ENCODE data around the gene ATP6V0A1.
"Not testable (repeated sequence)": the region's sequence is repeated elsewhere in the genome, so short reads cannot be mapped to it uniquely, and the experiment has no call there.

Gene ATP6V0A1

GRCh38 chr17:42477824-42478223, 19.1 kb downstream of the ATP6V0A1 start:
- not testable (repeated sequence) for DNase-seq

GRCh38 chr17:42484304-42484703, 25.6 kb downstream of the ATP6V0A1 start:
- no peak for DNase-seq

DNA sequence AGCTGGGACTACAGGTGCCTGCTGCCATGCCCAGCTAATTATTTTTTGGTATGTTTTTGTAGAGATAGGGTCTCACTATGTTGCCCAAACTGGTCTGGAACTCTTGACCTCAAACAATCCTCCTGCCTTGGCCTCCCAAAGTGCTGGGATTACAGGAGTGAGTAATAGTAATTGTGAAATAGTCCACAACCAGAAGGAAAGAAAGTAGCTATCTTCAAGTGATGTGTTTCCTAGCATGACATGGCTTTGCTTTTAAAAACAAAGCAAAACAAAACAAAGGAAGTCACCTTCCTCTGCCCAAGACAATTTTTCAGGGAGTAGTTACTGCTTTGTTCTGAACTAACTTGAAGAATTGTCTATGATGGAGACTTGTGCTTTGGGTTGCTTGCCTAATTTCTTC, 27.0 kb downstream of the ATP6V0A1 start:
- no peak for DNase-seq

- no peak for DNase-seq
Measured at GRCh38 chr17:42488032-42488431, 29.4 kb downstream of the ATP6V0A1 start.

DNA sequence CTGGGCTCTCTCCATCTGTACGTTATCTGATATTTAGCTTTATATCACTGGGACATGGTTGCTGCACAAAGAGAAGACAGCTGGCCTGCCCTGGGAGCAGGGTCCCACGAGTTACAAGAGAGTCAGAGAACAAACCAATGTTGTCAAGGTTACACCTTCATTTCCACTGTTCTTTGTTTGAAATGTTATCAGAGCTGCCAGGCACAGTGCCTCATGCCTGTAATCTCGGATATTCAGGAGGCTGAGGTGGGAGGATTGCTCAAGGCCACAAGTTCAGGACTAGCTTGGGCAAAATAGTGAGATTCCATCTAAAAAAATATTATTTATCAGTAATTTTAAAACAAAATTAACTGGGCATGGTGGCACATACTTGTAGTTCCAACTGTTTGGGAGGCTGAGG, 34.6 kb downstream of the ATP6V0A1 start:
- DNase-seq: no peak

- DNase-seq: no peak
Measured at GRCh38 chr17:42494673-42495072, 36.0 kb downstream of the ATP6V0A1 start.

DNA sequence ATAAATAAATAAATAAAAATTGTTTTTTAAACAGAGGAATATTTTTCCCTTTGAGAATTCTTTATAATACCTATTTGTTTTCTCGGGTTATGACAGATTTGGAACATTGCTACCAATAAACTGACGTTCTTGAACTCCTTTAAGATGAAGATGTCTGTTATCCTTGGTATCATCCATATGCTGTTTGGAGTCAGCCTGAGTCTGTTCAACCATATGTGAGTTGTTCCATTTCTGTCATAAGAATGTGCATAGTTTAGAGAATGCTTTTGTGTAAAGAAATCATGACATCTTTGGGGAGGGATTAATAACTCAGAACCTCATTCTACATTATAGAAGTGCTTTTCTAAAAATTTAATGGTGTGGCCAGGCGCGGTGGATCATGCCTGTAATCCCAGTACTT, 40.1 kb downstream of the ATP6V0A1 start:
- DNase-seq: no peak

DNA sequence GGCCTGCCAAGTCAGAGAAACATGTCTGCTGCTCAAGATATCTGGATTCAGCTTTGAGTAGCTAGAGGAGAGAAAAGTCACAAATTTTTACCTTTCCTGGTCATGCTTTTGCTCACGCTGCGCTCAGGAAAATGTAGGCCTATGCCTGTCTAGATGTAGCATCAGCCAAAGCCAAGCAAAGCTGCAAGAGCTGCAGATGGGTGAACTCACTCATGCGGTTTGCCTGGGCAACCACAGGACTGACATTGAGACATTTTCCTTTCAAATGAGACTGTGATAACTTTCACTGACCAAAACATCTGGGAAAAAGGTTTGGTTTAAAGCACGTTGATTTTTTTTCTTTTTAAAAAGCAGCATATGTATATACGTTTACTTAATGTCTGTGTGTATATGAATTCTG, 43.4 kb downstream of the ATP6V0A1 start:
- no peak for DNase-seq

- no peak for DNase-seq
Measured at GRCh38 chr17:42502926-42503325, 44.2 kb downstream of the ATP6V0A1 start.

GRCh38 chr17:42507671-42508070, 49.0 kb downstream of the ATP6V0A1 start:
- DNase-seq: no peak

GRCh38 chr17:42508426-42509165, 49.9 kb downstream of the ATP6V0A1 start:
- DNase-seq: no peak

- no peak for DNase-seq
Measured at GRCh38 chr17:42509409-42509808, 50.7 kb downstream of the ATP6V0A1 start.

GRCh38 chr17:42509841-42510240, 51.2 kb downstream of the ATP6V0A1 start:
- DNase-seq: no peak

DNA sequence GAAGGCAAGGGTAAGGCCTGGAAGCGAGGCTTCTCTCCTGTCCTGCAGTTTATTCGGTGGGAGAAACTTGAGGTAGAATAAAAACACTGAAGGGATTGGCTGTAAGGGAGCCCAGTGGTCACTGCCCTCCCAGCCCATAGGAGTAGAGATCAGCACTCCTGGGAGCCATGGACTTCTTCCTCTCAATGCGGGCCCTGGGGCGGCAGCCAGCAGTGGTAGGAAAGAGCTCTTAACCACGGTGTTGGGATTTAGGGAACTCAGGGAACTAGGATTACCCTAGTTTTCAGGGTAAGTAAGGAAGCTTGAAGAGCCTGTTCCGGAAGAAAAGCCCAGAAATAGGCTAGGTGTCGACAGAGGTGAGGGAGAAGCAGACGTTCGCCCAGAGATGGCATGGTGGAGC, 53.6 kb downstream of the ATP6V0A1 start:
- no peak for DNase-seq

DNA sequence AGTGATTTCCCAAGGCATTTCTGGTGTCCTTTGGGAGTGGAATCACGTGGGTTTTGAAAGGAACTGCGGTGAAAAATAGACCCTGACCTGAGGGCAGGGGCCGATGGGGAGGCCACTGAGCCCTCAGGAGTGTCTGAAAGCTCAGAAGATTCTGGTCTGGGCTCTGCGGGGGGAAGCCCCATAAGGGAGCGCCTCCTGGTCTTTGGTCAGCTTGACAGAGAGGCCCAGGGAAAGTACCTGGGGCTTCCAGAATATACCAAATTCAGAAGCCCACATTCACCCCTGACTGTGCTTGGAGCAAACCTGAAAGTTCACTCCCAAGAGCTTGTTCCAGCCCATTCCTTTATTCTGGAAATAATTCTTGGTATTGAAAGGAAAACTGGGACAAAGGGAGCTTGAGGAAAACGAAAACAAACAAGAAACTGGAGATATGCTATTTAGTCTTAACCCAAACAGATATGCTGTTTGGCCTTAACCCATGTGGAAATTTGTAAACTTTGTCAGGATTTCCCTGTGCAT, 54.1 kb downstream of the ATP6V0A1 start:
- DNase-seq: no peak

DNA sequence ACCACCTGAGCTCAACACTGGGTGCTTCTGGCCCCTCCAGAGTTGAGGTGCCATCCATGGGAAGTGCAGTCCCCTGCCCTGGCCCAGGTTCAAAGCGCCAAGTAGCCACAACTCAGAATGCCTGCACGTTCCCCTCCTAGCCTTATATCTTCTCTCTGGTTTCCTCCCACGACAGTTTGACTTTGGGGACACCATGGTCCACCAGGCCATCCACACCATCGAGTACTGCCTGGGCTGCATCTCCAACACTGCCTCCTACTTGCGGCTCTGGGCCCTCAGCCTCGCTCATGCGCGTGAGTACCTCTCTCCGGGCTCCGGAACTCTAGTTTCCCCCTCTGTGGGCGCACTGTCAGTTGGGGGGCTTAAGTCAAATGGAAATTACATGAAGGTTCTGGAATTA, 55.0 kb downstream of the ATP6V0A1 start:
- DNase-seq: no peak

GRCh38 chr17:42514279-42514678, 55.6 kb downstream of the ATP6V0A1 start:
- no peak for DNase-seq

DNA sequence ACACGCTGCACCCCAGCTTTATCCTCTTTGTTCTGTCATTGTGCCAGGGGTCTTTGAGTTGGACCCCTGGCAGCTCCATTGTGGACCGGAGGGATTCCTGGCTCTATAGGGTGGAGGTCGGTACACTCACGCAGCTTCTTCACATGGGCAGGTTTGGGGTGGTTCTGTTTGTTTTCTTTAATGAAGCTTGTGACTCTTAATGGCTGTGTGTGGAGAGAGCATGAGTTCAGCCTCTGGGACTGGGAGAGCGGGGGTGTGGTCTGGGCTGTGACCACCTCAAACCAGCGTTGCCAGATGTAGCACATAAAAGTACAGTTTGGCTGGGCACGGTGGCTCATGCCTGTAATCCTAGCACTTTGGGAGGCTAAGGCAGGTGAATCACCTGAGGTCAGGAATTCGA, 56.2 kb downstream of the ATP6V0A1 start:
- DNase-seq: no peak

- DNase-seq: peak; percentile 89
Measured at GRCh38 chr17:42517516-42517915, 58.8 kb downstream of the ATP6V0A1 start.

DNA sequence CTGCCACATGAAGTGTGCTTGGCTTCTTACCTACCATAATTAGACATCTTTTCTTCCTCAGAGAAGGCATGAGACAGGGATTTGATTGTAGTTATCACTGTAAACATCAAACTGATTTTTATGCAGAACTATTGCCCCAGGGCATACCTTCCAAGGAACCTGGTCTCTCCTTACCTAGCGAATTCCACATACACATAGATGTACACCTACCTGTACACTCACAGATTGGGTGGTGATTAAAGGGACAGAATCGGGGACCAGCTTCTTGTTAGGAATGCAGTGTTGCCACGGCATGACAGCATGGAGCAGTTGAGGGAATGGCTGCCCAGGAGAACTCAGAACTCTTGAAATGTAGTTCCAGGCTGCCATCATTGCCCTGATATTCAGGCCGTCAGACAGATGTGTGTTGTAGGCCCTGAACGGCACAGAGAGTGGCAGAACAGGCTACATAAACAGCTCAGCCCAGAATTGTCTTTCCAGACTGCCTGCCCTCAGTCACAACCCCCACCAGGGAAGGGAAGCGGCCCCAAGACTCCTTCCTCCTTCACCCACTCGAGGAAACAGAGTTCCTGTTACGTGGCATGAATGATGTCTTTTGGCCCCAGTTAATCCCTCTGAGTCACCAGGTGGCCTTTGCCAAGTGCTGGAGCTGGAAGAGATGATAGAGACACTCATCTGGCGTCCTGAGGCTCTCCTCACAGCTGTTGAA, 59.5 kb downstream of the ATP6V0A1 start:
- DNase-seq: peak; percentile 69

- DNase-seq: no peak
Measured at GRCh38 chr17:42518755-42519545, 60.3 kb downstream of the ATP6V0A1 start.

- DNase-seq: peak; percentile 99
Measured at GRCh38 chr17:42519546-42520491, 61.1 kb downstream of the ATP6V0A1 start.

All from kidney glomerular epithelial cell (primary cell).